ENCODE data around the gene KDM6A. TPM values are rescaled to one million over a fixed set of nuclear protein-coding genes. Genes with fewer than 3 reads are reported as not detected.

The KDM6A gene
- total RNA-seq, 4 donors from 2014 or later, result 42.5 to 163 (median 91.8) TPM

DNA sequence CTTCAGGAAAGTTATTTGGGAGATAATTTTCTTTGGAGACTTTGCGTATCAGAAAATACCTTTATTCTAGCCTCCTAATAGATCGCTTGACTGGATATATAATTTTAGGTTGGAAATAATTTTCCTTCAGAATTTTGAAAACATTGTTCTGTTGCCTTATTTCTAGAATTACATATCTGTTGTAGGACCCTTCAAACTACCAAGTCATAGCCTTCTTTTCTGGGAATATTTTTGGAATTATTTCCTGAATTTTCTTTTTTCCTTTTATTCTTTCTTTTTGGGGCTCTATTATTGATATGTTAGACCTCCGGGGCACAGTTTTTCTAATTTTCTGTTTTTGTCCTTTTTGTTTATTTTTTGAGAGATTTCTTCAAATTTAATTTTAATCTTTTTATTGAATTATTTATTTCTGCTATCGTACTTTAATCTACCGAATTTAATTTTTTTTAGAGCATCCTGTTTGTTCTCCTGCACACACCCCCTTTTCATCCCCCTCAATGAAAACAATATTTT is 100.5 kb downstream of the KDM6A start:
- H3K27ac ChIP-seq, result no peak overlapping the region
- no peak for DNase-seq
- no peak overlapping the region for H3K4me3 ChIP-seq
- no peak for TF ChIP-seq EP300 (IDR thresholded peaks at IDR 0.05; ENCODE audit: low read depth)
- TF ChIP-seq POLR2AphosphoS5 (IDR thresholded peaks at IDR 0.05), result no peak
- TF ChIP-seq POLR2A (IDR thresholded peaks at IDR 0.05), result no peak
- TF ChIP-seq, protein P1, sequence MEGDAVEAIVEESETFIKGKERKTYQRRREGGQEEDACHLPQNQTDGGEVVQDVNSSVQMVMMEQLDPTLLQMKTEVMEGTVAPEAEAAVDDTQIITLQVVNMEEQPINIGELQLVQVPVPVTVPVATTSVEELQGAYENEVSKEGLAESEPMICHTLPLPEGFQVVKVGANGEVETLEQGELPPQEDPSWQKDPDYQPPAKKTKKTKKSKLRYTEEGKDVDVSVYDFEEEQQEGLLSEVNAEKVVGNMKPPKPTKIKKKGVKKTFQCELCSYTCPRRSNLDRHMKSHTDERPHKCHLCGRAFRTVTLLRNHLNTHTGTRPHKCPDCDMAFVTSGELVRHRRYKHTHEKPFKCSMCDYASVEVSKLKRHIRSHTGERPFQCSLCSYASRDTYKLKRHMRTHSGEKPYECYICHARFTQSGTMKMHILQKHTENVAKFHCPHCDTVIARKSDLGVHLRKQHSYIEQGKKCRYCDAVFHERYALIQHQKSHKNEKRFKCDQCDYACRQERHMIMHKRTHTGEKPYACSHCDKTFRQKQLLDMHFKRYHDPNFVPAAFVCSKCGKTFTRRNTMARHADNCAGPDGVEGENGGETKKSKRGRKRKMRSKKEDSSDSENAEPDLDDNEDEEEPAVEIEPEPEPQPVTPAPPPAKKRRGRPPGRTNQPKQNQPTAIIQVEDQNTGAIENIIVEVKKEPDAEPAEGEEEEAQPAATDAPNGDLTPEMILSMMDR (IDR thresholded peaks at IDR 0.05), result no peak
- H3K27me3 ChIP-seq, result no peaks in the 10 kb centered on the region
- intact Hi-C loops (cut with DNase I; ENCODE audit: low total_unique reads) (no loop called here), in situ Hi-C loops (cut with MboI; ENCODE audit: low pct_ligation_motif_present in 1 of 4, low pct_unique_long_range_greater_than_20kb in 1 of 4, low sequenced_read_pairs in 3 of 4) (no loop called here)
- peaks cover 0 to 7% (median 2%) of the 10 kb centered on the region in 4 donors for H3K4me1 ChIP-seq
- no peaks in the 10 kb centered on the region for H3K9me3 ChIP-seq
- no peaks in the 10 kb centered on the region for H3K36me3 ChIP-seq
- 94 to 100% methylated on average over 2 to 5 of the region's 5 CpGs for WGBS, 2 donors (ENCODE audit: low coverage in 1 of 2)

DNA sequence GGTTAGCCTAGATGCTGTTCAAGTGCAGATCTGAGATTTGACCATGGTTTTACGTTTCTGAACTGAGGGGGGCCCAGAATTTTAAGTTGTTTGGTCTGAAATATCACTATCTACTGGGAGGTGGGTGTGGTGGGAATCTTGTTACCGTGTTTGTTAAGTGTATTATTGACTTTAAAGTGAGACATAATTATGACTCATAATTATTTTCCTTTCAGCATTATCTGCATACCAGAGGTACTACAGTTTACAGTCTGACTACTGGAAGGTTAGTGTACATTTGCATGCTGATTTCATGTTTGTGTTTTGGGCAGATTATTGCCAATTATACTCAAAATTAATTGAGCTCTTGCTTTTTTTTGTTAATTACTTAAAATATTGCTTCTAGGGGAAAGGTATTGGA is 101.5 kb downstream of the KDM6A start:
- intact Hi-C loops (cut with DNase I; ENCODE audit: low total_unique reads) (no loop called here), in situ Hi-C loops (cut with MboI; ENCODE audit: low pct_ligation_motif_present in 1 of 4, low pct_unique_long_range_greater_than_20kb in 1 of 4, low sequenced_read_pairs in 3 of 4) (no loop called here)
- WGBS, 2 donors (ENCODE audit: low coverage in 1 of 2), result 45 to 60% methylated on average over 1 to 2 of the region's 2 CpGs
- H3K9me3 ChIP-seq, result no peaks in the 10 kb centered on the region
- no peaks in the 10 kb centered on the region for H3K36me3 ChIP-seq
- DNase-seq, result no peak
- H3K27me3 ChIP-seq, result no peaks in the 10 kb centered on the region
- no peak overlapping the region for H3K27ac ChIP-seq
- H3K4me3 ChIP-seq, result no peak overlapping the region
- H3K4me1 ChIP-seq, result peaks cover 0 to 7% (median 2%) of the 10 kb centered on the region in 4 donors
- TF ChIP-seq, protein P1 (IDR thresholded peaks at IDR 0.05), result no peak
- TF ChIP-seq EP300 (IDR thresholded peaks at IDR 0.05; ENCODE audit: low read depth) (no peak), POLR2A (IDR thresholded peaks at IDR 0.05) (no peak), POLR2AphosphoS5 (IDR thresholded peaks at IDR 0.05) (no peak)

DNA sequence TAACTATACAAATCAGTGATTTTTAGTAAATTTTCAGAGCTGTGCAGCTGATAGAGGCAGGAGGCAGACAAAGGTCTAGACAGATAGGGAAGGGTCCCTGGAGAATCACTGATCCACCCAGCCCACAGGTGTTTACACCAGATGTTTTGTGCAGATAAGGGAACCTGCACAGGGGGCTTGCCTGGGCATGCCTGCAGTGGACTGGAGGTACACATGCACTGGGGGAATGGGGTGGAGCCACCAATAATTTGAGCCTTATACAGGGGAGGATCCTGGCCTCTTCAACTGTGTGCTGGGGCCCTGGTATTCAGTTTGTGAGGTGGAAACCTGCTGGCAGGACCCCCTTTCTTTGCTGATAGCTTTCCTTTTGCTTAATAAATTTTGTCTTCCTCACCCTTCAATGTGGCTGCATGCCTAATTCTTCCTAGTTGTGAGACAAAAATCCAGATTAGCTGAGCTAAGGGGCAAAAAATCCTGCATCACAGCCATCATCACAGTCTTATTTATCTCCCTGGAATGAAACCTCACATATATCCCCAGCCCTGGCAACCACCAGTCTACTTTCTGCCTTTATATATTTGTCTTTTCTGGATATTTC is 102.8 kb downstream of the KDM6A start:
- TF ChIP-seq POLR2A (IDR thresholded peaks at IDR 0.05), result no peak
- TF ChIP-seq, protein P1 (IDR thresholded peaks at IDR 0.05), result no peak
- TF ChIP-seq POLR2AphosphoS5 (IDR thresholded peaks at IDR 0.05), result no peak
- no peak for TF ChIP-seq EP300 (IDR thresholded peaks at IDR 0.05; ENCODE audit: low read depth)
- Histone ChIP-seq H3K4me3 (no peak overlapping the region), H3K9me3 (no peaks in the 10 kb centered on the region), H3K27ac (no peak overlapping the region), H3K36me3 (no peaks in the 10 kb centered on the region), H3K4me1 (peaks cover 0 to 7% (median 3%) of the 10 kb centered on the region in 4 donors), H3K27me3 (no peaks in the 10 kb centered on the region)
- no peak for DNase-seq
- intact Hi-C loops (cut with DNase I; ENCODE audit: low total_unique reads) (no loop called here), in situ Hi-C loops (cut with MboI; ENCODE audit: low pct_ligation_motif_present in 1 of 4, low pct_unique_long_range_greater_than_20kb in 1 of 4, low sequenced_read_pairs in 3 of 4) (no loop called here)

DNA sequence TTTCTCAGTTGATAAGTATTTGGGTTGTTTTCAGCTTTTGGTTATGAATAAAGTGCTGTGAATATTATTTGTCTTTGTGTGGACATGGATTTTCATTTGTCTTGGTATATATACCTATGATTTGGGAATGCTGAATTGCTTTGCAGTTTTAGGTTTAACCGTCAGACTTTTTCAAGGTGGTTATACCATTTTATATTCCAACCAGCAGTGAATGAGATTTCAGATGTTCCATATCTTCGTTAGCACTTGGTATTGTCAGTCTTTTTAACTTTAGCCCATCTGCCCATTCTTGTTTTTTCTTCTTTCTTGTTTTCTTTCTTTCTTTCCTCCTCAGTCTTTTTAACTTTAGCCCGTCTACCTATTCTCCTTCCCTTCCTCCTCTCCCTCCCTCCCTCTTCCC is 106.0 kb downstream of the KDM6A start:
- H3K4me1 ChIP-seq, result peaks cover 0 to 10% (median 3%) of the 10 kb centered on the region in 4 donors
- H3K9me3 ChIP-seq, result no peaks in the 10 kb centered on the region
- H3K4me3 ChIP-seq, result no peak overlapping the region
- intact Hi-C loops (cut with DNase I; ENCODE audit: low total_unique reads) (no loop called here), in situ Hi-C loops (cut with MboI; ENCODE audit: low pct_ligation_motif_present in 1 of 4, low pct_unique_long_range_greater_than_20kb in 1 of 4, low sequenced_read_pairs in 3 of 4) (no loop called here)
- TF ChIP-seq POLR2AphosphoS5 (IDR thresholded peaks at IDR 0.05), result no peak
- TF ChIP-seq, protein P1 (IDR thresholded peaks at IDR 0.05), result no peak
- no peak for TF ChIP-seq EP300 (IDR thresholded peaks at IDR 0.05; ENCODE audit: low read depth)
- no peak for TF ChIP-seq POLR2A (IDR thresholded peaks at IDR 0.05)
- no peaks in the 10 kb centered on the region for H3K36me3 ChIP-seq
- DNase-seq, result no peak
- no peak overlapping the region for H3K27ac ChIP-seq
- H3K27me3 ChIP-seq, result no peaks in the 10 kb centered on the region
- WGBS, 2 donors (ENCODE audit: low coverage in 1 of 2), result 92% methylated on average over 3 of the region's 3 CpGs; no CpG with 5 or more reads in 1 of the 2 donors

Measured in transverse colon (tissue), 4 donors.